Left ventricle myocardium inferior (tissue), 1 donor: ENCODE results near the gene HAUS7. TPM values are rescaled to one million over a fixed set of nuclear protein-coding genes. Genes with fewer than 3 reads are reported as not detected.
A peak's percentile ranks its signal among the peaks of the same experiment; 100 is the strongest.

Experiments
- DNase-seq: peaks from one replicate; pipeline ENCODE4 v3.0.0-alpha.2; 2020
- H3K27ac ChIP-seq: fragments of 200-600 bp; replicated peaks from 2 replicates; pipeline ENCODE4 v1.8.0; 2021
- H3K27me3 ChIP-seq: fragments of 200-600 bp; 2 replicates; pipeline ENCODE4 v1.8.0; 2021; ENCODE audit warnings: low read depth
- H3K36me3 ChIP-seq: fragments of 200-600 bp; 2 replicates; pipeline ENCODE4 v1.8.0; 2021
- H3K4me1 ChIP-seq: fragments of 200-600 bp; 2 replicates; pipeline ENCODE4 v1.8.0; 2021
- H3K4me3 ChIP-seq: fragments of 200-600 bp; 2 replicates; pipeline ENCODE4 v1.8.0; 2021; ENCODE audit warnings: mild to moderate bottlenecking, moderate library complexity
- H3K9me3 ChIP-seq: fragments of 200-600 bp; replicated peaks from 2 replicates; pipeline ENCODE4 v1.8.0; 2021
- CTCF ChIP-seq: fragments of 200-600 bp; IDR thresholded peaks from 2 replicates; pipeline ENCODE4 v1.8.0; 2021; ENCODE audit warnings: antibody characterized with exemption, mild to moderate bottlenecking, borderline replicate concordance
- intact Hi-C: fragments of 100-400 bp; cut with micrococcal nuclease; formaldehyde crosslinking; loops from one replicate; pipeline ENCODE4 v1.11.0; 2022
- total RNA-seq: library from RNA; stranded (reverse); fragmentation: NEBNext Ultra II Directional; extraction: Animal tissue kit (Norgen Biotek cat#: 25700); gene quantifications from one replicate; pipeline ENCODE4 v1.2.1, GENCODE V29; 2021
- donor health status: DM: no; HTN: yes; CAD: no; lungs with severe emphysema.

Gene HAUS7
- total RNA-seq, 1 donor from 2014 or later, result 17.0 TPM

GRCh38 chrX:153474718-153475117 is 4.3 kb upstream of the HAUS7 start:
- Histone ChIP-seq H3K27me3 (no peaks in the 10 kb centered on the region), H3K4me3 (peak overlapping the region; percentile 49), H3K9me3 (no peaks in the 10 kb centered on the region), H3K36me3 (no peaks in the 10 kb centered on the region), H3K4me1 (peaks cover 33% of the 10 kb centered on the region), H3K27ac (peak overlapping the region; percentile 76)
- TF ChIP-seq CTCF, result no peak
- peak; percentile 71 for DNase-seq
- intact Hi-C loops, result no loop called here

- intact Hi-C loops, result no loop called here
Observed at GRCh38 chrX:153474266-153474665, 3.9 kb upstream of the HAUS7 start.

GRCh38 chrX:153473126-153473525 is 2.8 kb upstream of the HAUS7 start:
- Histone ChIP-seq H3K36me3 (no peaks in the 10 kb centered on the region), H3K27me3 (no peaks in the 10 kb centered on the region), H3K27ac (no peak overlapping the region), H3K4me1 (peaks cover 43% of the 10 kb centered on the region), H3K4me3 (no peak overlapping the region), H3K9me3 (no peaks in the 10 kb centered on the region)
- intact Hi-C loops, result no loop called here
- no peak for DNase-seq
- no peak for TF ChIP-seq CTCF

More at GRCh38 chrX:153474266-153474665, 3.9 kb upstream of the HAUS7 start:
- no peak for DNase-seq
- Histone ChIP-seq H3K27ac (peak overlapping the region; percentile 23), H3K27me3 (no peaks in the 10 kb centered on the region), H3K4me1 (peaks cover 37% of the 10 kb centered on the region), H3K36me3 (no peaks in the 10 kb centered on the region), H3K4me3 (peak overlapping the region; percentile 49), H3K9me3 (no peaks in the 10 kb centered on the region)
- TF ChIP-seq CTCF, result no peak

- DNase-seq, result no peak
- no peaks in the 10 kb centered on the region for H3K27me3 ChIP-seq
- no peak overlapping the region for H3K4me3 ChIP-seq
- intact Hi-C loops, result no loop called here
- H3K4me1 ChIP-seq, result peaks cover 36% of the 10 kb centered on the region
- H3K27ac ChIP-seq, result peak overlapping the region; percentile 73
- TF ChIP-seq CTCF, result no peak
- no peaks in the 10 kb centered on the region for H3K36me3 ChIP-seq
- no peaks in the 10 kb centered on the region for H3K9me3 ChIP-seq
Observed at GRCh38 chrX:153471663-153472280, 1.4 kb upstream of the HAUS7 start.

- intact Hi-C loops, result no loop called here
- DNase-seq, result no peak
- H3K27ac ChIP-seq, result peak overlapping the region; percentile 84
- peaks cover 22% of the 10 kb centered on the region for H3K4me1 ChIP-seq
- H3K36me3 ChIP-seq, result no peaks in the 10 kb centered on the region
- H3K9me3 ChIP-seq, result no peaks in the 10 kb centered on the region
- H3K4me3 ChIP-seq, result peak overlapping the region; percentile 76
- H3K27me3 ChIP-seq, result no peaks in the 10 kb centered on the region
- peak; percentile 18 for TF ChIP-seq CTCF
Observed at GRCh38 chrX:153469811-153470410, 465 bp downstream of the HAUS7 start.
